Skeletal muscle tissue (tissue), 4 donors: ENCODE measurements around the gene ITPRID2. TPM values are rescaled to one million over a fixed set of nuclear protein-coding genes. Genes with fewer than 3 reads are reported as not detected.

ENCODE experiments used
- H3K27ac ChIP-seq: one replicate; pipeline ENCODE4 v1.7.0; 2013; ENCODE audit warnings: mild to moderate bottlenecking, low read depth, low read length, inconsistent platforms
- H3K27me3 ChIP-seq, 3 donors: one replicate each; pipeline ENCODE4 v1.7.0; 2013; ENCODE audit warnings: low read length in 3 of 3; ENCODE audit not compliant: control insufficient read depth in 3 of 3, insufficient read depth in 3 of 3
- H3K36me3 ChIP-seq, 3 donors: one replicate each; pipeline ENCODE4 v1.7.0; 2013; ENCODE audit warnings: low read length in 3 of 3; ENCODE audit not compliant: control insufficient read depth in 3 of 3, insufficient read depth in 3 of 3
- H3K4me1 ChIP-seq, 3 donors: one replicate each; pipeline ENCODE4 v1.7.0; 2013; ENCODE audit warnings: low read length in 3 of 3, mild to moderate bottlenecking in 3 of 3; ENCODE audit not compliant: control insufficient read depth in 3 of 3, insufficient read depth in 3 of 3
- H3K4me3 ChIP-seq, 3 donors: one replicate each; pipeline ENCODE4 v1.7.0; 2013; ENCODE audit warnings: low read length in 3 of 3
- H3K9ac ChIP-seq, 3 donors: one replicate each; pipeline ENCODE4 v1.7.0; 2013; ENCODE audit warnings: low read length in 3 of 3, mild to moderate bottlenecking in 3 of 3, moderate library complexity in 2 of 3, low read depth in 1 of 3
- H3K9me3 ChIP-seq, 3 donors: one replicate each; pipeline ENCODE4 v1.7.0; 2013; ENCODE audit warnings: low read length in 3 of 3; ENCODE audit not compliant: control insufficient read depth in 3 of 3
- total RNA-seq: library from RNA; depleted of rRNA; stranded (reverse); fragments of >200 nt; gene quantifications from one replicate; pipeline ENCODE4 v1.2.3, GENCODE V29; 2014
- donor health status: Osteomylitis.

The ITPRID2 gene
- 43.3 TPM for total RNA-seq

GRCh38 chr2:181891258-181891965, at the start of gene ITPRID2:
Gene ITPRID2 (plus strand): TSS chr2:181891730. CDS start chr2:181892067, 337 bp downstream.
- Histone ChIP-seq H3K27me3 (no peaks in the 10 kb centered on the region), H3K36me3 (peaks cover 0 to 4% (median 0%) of the 10 kb centered on the region in 3 donors), H3K4me1 (peaks cover 2 to 22% (median 11%) of the 10 kb centered on the region in 3 donors), H3K9me3 (no peaks in the 10 kb centered on the region), H3K27ac (peak within 1 kb of the TSS; percentile 93), H3K9ac (peak within 1 kb of the TSS; percentile 88 to 97 (median 96)), H3K4me3 (peak within 1 kb of the TSS; percentile 94 to 99 (median 95))

DNA sequence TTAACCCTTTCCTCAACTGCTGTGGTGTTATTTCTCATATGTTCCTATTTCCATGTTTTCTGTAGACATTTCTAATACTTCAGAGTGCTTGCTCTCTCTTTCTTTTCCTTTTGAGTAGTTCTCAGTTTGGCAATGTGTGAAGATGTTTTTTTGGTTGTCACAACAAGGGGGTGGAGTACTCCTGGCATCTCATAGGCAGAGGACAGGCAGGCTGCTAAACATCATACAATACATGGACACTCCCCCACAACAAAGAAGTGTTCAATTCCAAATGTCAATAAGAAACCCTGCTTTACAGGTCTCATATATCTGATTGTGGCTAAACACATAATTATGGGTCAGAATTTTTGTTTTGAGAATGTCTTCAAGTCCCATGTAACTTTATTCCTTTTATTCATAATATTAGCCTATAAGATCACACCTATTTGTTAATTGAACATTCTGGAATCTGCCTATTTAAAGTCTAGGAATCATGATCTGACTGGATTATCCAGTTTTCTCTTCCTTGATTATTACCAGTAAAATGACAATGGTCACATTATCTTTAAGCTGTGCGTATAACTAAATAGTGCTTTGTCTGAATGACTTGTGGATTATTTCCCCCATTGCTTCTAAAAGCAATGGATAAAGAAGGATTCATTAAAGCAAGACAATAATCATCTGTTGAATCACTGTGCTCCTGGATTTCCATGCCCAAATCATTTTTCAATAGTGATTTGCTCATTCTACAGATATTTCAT, 46.8 kb upstream of the ITPRID2 start:
- Histone ChIP-seq H3K4me3 (no peak overlapping the region), H3K9ac (no peak overlapping the region), H3K27ac (no peak overlapping the region), H3K9me3 (no peaks in the 10 kb centered on the region), H3K36me3 (no peaks in the 10 kb centered on the region), H3K27me3 (no peaks in the 10 kb centered on the region), H3K4me1 (no peaks in the 10 kb centered on the region)

- Histone ChIP-seq H3K4me1 (no peaks in the 10 kb centered on the region), H3K9me3 (no peaks in the 10 kb centered on the region), H3K27me3 (no peaks in the 10 kb centered on the region), H3K4me3 (no peak overlapping the region), H3K36me3 (no peaks in the 10 kb centered on the region), H3K27ac (no peak overlapping the region), H3K9ac (no peak overlapping the region)
Observed at GRCh38 chr2:181846399-181847197, 44.9 kb upstream of the ITPRID2 start.

GRCh38 chr2:181847198-181847556, 44.4 kb upstream of the ITPRID2 start:
- Histone ChIP-seq H3K9me3 (no peaks in the 10 kb centered on the region), H3K27ac (no peak overlapping the region), H3K27me3 (no peaks in the 10 kb centered on the region), H3K36me3 (no peaks in the 10 kb centered on the region), H3K9ac (no peak overlapping the region), H3K4me3 (no peak overlapping the region), H3K4me1 (no peaks in the 10 kb centered on the region)

- H3K9me3 ChIP-seq: no peaks in the 10 kb centered on the region
- H3K9ac ChIP-seq: no peak overlapping the region
- H3K4me1 ChIP-seq: no peaks in the 10 kb centered on the region
- H3K36me3 ChIP-seq: no peaks in the 10 kb centered on the region
- H3K27me3 ChIP-seq: no peaks in the 10 kb centered on the region
- H3K4me3 ChIP-seq: no peak overlapping the region
- H3K27ac ChIP-seq: no peak overlapping the region
Observed at GRCh38 chr2:181847702-181848101, 43.8 kb upstream of the ITPRID2 start.

- no peak overlapping the region for H3K4me3 ChIP-seq
Observed at GRCh38 chr2:181848261-181848886, 43.2 kb upstream of the ITPRID2 start.

GRCh38 chr2:181849601-181850000, 41.9 kb upstream of the ITPRID2 start:
- Histone ChIP-seq H3K36me3 (no peaks in the 10 kb centered on the region), H3K4me3 (no peak overlapping the region), H3K27me3 (no peaks in the 10 kb centered on the region), H3K9ac (no peak overlapping the region), H3K4me1 (no peaks in the 10 kb centered on the region), H3K9me3 (no peaks in the 10 kb centered on the region), H3K27ac (no peak overlapping the region)

More at GRCh38 chr2:181848261-181848886, 43.2 kb upstream of the ITPRID2 start:
- Histone ChIP-seq H3K4me1 (no peaks in the 10 kb centered on the region), H3K9ac (no peak overlapping the region), H3K36me3 (no peaks in the 10 kb centered on the region), H3K27me3 (no peaks in the 10 kb centered on the region), H3K27ac (no peak overlapping the region), H3K9me3 (no peaks in the 10 kb centered on the region)

DNA sequence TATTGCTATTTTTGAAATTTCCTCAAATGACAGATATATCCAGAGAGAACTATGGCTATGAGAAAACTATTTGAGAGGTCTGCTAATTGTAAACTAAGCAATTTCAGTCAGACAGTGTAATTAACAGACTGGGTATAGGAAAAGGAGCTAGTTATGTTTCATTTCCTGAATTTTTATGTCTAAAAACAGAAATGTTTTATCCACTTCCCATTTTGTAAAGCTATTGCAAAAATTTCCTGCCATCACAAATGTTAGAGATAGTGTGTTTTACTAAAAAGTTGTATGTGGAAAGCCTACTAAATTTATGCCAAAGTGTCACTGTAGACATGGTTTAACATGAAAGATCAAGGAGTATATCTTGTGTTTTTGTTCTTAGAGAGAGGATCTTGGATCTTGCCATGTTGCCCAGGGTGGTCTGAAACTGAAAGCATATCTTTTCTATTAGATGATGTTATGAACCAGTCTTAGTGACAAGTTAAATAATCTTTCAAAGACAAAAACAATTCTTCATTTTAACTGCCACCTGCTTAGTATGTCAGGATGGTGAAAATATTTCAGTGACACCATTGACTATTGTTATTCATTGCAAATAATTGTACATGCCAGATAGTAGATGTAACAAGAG, 40.5 kb upstream of the ITPRID2 start:
- Histone ChIP-seq H3K4me1 (no peaks in the 10 kb centered on the region), H3K9ac (no peak overlapping the region), H3K36me3 (no peaks in the 10 kb centered on the region), H3K9me3 (no peaks in the 10 kb centered on the region), H3K4me3 (no peak overlapping the region), H3K27me3 (no peaks in the 10 kb centered on the region), H3K27ac (no peak overlapping the region)

- Histone ChIP-seq H3K36me3 (no peaks in the 10 kb centered on the region), H3K9me3 (no peaks in the 10 kb centered on the region), H3K4me1 (no peaks in the 10 kb centered on the region), H3K27me3 (no peaks in the 10 kb centered on the region), H3K9ac (no peak overlapping the region), H3K27ac (no peak overlapping the region), H3K4me3 (no peak overlapping the region)
Observed at GRCh38 chr2:181851726-181852125, 39.8 kb upstream of the ITPRID2 start.
